DND-41 (cell line): ENCODE results near the gene GSN.

Experiments used
- ATAC-seq: fragments of 200-7000 bp; cut with Tn5 transposase; 3 replicates; pipeline ENCODE4 v1.9.1; 2021; ENCODE audit warnings: low read depth; ENCODE audit not compliant: insufficient read depth
- DNase-seq: peaks from one replicate; pipeline ENCODE4 v3.0.0-alpha.2; 2020
- H2AFZ ChIP-seq: 2 replicates; pipeline ENCODE4 v1.6.0; 2012; ENCODE audit warnings: low read depth, low read length
- H3K27ac ChIP-seq: 2 replicates; pipeline ENCODE4 v1.5.1; 2012; ENCODE audit warnings: low read length, inconsistent platforms
- H3K27me3 ChIP-seq: fragments of 200-600 bp; sonication (generic); 2 replicates; pipeline ENCODE4 v1.6.0; 2012; ENCODE audit warnings: low read length, mild to moderate bottlenecking, inconsistent platforms; ENCODE audit not compliant: insufficient read depth, poor library complexity
- H3K36me3 ChIP-seq: 2 replicates; pipeline ENCODE4 v1.5.1; 2012; ENCODE audit warnings: low read length, inconsistent platforms; ENCODE audit not compliant: insufficient read depth
- H3K4me1 ChIP-seq: 2 replicates; pipeline ENCODE4 v1.5.1; 2012; ENCODE audit warnings: mild to moderate bottlenecking, low read length; ENCODE audit not compliant: insufficient read depth
- H3K4me2 ChIP-seq: 2 replicates; pipeline ENCODE4 v1.6.0; 2012; ENCODE audit warnings: mild to moderate bottlenecking, moderate library complexity, low read length, inconsistent platforms; ENCODE audit not compliant: insufficient read depth
- H3K4me3 ChIP-seq, 2 experiments: fragments of 200-600 bp in 1 of 2; shearing (Covaris generic) in 1 of 2; 2 replicates each; pipeline ENCODE4 v1.5.1; 2012 to 2016; ENCODE audit warnings: inconsistent platforms in 2 of 2, low read length in 2 of 2, mild to moderate bottlenecking in 2 of 2, low read depth in 1 of 2, moderate library complexity in 1 of 2
- H3K79me2 ChIP-seq: 2 replicates; pipeline ENCODE4 v1.6.0; 2012; ENCODE audit warnings: low read length, inconsistent platforms; ENCODE audit not compliant: insufficient read depth
- H3K9ac ChIP-seq: 2 replicates; pipeline ENCODE4 v1.6.0; 2012; ENCODE audit warnings: low read depth, mild to moderate bottlenecking, inconsistent platforms, low read length, moderate library complexity
- H3K9me3 ChIP-seq: 2 replicates; pipeline ENCODE4 v1.5.1; 2012; ENCODE audit warnings: low read length, moderate library complexity, mild to moderate bottlenecking, inconsistent platforms; ENCODE audit not compliant: insufficient read depth, severe bottlenecking
- H4K20me1 ChIP-seq: 2 replicates; pipeline ENCODE4 v1.6.0; 2012; ENCODE audit warnings: low read length; ENCODE audit not compliant: insufficient read depth
- CTCF ChIP-seq: IDR thresholded peaks from 2 replicates; pipeline ENCODE4 v1.5.1; 2012; ENCODE audit warnings: borderline replicate concordance, low read length, moderate library complexity, mild to moderate bottlenecking; ENCODE audit not compliant: poor library complexity, severe bottlenecking; ENCODE audit errors: extremely low read depth
- EZH2 ChIP-seq: IDR thresholded peaks from 3 replicates; pipeline ENCODE4 v1.6.1; 2012; ENCODE audit warnings: borderline replicate concordance, low read depth, mild to moderate bottlenecking, moderate library complexity, low read length, inconsistent platforms; ENCODE audit not compliant: severe bottlenecking

GSN gene

GRCh38 chr9:121220996-121221663, 46.8 kb upstream of the GSN start:
- TF ChIP-seq EZH2 (no peak), CTCF (no peak)
- H3K4me1 ChIP-seq = no peaks in the 10 kb centered on the region
- no peak overlapping the region for H3K4me3 ChIP-seq
- H3K79me2 ChIP-seq = no peaks in the 10 kb centered on the region
- DNase-seq = no peak
- H3K27ac ChIP-seq = no peak overlapping the region
- no peak overlapping the region for H3K4me2 ChIP-seq
- no peaks in the 10 kb centered on the region for H4K20me1 ChIP-seq
- ATAC-seq = no peak
- H2AFZ ChIP-seq = no peak overlapping the region
- H3K9me3 ChIP-seq = no peaks in the 10 kb centered on the region
- no peaks in the 10 kb centered on the region for H3K36me3 ChIP-seq
- H3K9ac ChIP-seq = no peak overlapping the region
- H3K27me3 ChIP-seq = no peaks in the 10 kb centered on the region

- Histone ChIP-seq H4K20me1 (no peaks in the 10 kb centered on the region), H3K4me3 (no peak overlapping the region), H3K36me3 (no peaks in the 10 kb centered on the region), H3K9me3 (no peaks in the 10 kb centered on the region), H2AFZ (no peak overlapping the region), H3K27me3 (no peaks in the 10 kb centered on the region), H3K4me2 (no peak overlapping the region), H3K27ac (no peak overlapping the region), H3K9ac (no peak overlapping the region), H3K79me2 (no peaks in the 10 kb centered on the region), H3K4me1 (no peaks in the 10 kb centered on the region)
- DNase-seq = no peak
- TF ChIP-seq EZH2 = no peak
- TF ChIP-seq CTCF = no peak
- ATAC-seq = no peak
These were observed 46.3 kb upstream of the GSN start for GRCh38 chr9:121221664-121222055.

- Histone ChIP-seq H3K27ac (no peak overlapping the region), H4K20me1 (no peaks in the 10 kb centered on the region), H3K4me3 (no peak overlapping the region), H3K9ac (no peak overlapping the region), H3K27me3 (no peaks in the 10 kb centered on the region), H3K36me3 (no peaks in the 10 kb centered on the region), H3K9me3 (no peaks in the 10 kb centered on the region), H3K4me2 (no peak overlapping the region), H2AFZ (no peak overlapping the region), H3K4me1 (no peaks in the 10 kb centered on the region), H3K79me2 (no peaks in the 10 kb centered on the region)
- DNase-seq (no peak), ATAC-seq (no peak)
- TF ChIP-seq CTCF (peak; percentile 61), EZH2 (no peak)
These were observed 45.3 kb upstream of the GSN start for GRCh38 chr9:121222524-121223171.
